H4 (cell line): ENCODE data around the gene PML. TPM values are rescaled to one million over a fixed set of nuclear protein-coding genes. Genes with fewer than 3 reads are reported as not detected.
"Not testable (repeated sequence)": the region's sequence is repeated elsewhere in the genome, so short reads cannot be mapped to it uniquely, and the experiment has no call there.

Experiments used
- DNase-seq: peaks from one replicate; pipeline ENCODE4 v3.0.0-alpha.2; 2015; ENCODE audit warnings: low spot score
- total RNA-seq: library from RNA; depleted of rRNA; stranded (reverse); fragments of >200 nt; shearing (Covaris generic); gene quantifications from 2 replicates; pipeline ENCODE4 v1.2.3, GENCODE V29; 2014

The PML gene
- total RNA-seq, 1 experiment from 2014 or later: 20.0 TPM

GRCh38 chr15:73959012-73959581 is 35.4 kb upstream of the PML start:
- peak; percentile 76 for DNase-seq

DNA sequence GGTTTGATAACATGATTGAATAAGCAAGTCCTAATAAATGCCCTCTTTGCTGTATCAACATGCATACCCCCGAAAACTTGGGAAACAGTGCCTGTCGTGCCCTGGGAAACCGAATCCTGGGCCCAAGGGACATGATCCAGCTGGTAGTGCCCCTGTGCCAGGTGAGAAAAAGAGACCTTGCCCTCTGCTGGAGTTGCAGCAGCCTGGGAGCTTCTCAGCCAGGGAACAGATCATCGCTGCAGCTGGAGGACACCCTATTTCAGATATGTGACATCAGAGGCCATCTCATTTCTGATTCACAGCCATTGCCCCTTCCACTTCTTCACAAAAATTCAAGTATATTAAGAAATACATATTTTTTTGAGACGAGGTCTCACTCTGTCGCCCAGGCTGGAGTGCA is 34.7 kb upstream of the PML start:
- no peak for DNase-seq

GRCh38 chr15:73960472-73961070 is 33.9 kb upstream of the PML start:
- DNase-seq: not testable (repeated sequence)

DNA sequence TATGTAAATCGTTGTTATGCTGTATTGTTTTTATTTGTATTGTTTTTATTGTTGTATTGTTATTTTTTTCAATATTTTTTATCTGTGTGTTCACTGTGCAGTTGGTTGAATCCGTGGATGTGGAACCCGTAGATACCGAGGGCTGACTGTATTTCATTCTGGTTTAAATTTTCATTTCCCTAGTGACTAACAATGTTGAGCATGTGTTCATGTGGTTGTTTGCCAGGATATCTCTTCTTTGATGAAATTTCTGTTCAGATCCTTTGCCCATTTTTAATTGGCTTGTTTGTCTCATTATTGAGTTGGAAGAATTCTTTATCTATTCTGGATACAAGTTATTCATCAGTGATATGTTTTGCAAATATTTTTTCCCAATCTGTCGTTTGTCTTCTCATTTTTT is 32.1 kb upstream of the PML start:
- DNase-seq: no peak

- peak; percentile 78 for DNase-seq
Measured at GRCh38 chr15:73964736-73965093, 29.8 kb upstream of the PML start.

GRCh38 chr15:73965094-73965757 is 29.3 kb upstream of the PML start:
- DNase-seq: no peak

- DNase-seq: no peak
Measured at GRCh38 chr15:73965758-73966113, 28.8 kb upstream of the PML start.

DNA sequence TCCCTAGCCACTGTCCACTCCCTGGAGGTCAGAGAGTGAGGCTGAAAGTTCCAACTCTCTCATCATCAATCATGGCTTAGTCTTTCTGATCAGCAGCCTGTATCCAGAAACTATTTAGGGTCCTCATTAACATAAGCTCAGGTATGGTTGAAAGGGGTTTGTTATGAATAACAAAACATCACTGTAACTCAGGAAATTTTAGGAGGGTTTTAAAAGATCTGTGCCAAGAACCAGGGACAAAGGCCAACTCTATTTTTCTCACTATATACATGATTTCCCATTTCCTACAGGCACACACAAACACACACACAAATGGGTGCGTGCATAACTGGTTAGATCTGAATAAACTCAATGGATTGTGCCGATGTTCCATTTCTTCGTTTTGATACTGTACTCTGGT is 26.1 kb upstream of the PML start:
- no peak for DNase-seq

GRCh38 chr15:73969151-73969759 is 25.3 kb upstream of the PML start:
- DNase-seq: no peak

- peak; percentile 75 for DNase-seq
Measured at GRCh38 chr15:73972984-73973682, 21.4 kb upstream of the PML start.

DNA sequence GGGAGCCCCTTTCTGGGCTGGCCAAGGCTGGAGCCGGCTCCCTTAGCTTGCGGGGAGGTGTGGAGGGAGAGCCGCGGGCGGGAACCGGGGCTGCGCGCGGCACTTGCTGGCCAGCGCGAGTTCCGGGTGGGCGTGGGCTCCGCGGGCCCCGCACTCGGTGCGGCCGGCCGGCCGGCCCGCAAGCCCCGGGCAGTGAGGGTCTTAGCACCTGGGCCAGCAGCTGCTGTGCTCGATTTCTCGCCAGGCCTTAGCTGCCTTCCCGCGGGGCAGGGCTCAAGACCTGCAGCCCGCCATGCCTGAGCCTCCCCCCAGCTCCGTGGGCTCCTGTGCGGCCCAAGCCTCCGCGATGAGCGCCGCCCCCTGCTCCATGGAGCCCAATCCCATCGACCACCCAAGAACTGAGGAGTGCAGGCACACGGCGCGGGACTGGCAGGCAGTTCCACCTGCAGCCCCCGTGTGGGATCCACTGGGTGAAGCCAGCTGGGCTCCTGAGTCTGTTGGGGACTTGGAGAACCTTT is 20.8 kb upstream of the PML start:
- not testable (repeated sequence) for DNase-seq

DNA sequence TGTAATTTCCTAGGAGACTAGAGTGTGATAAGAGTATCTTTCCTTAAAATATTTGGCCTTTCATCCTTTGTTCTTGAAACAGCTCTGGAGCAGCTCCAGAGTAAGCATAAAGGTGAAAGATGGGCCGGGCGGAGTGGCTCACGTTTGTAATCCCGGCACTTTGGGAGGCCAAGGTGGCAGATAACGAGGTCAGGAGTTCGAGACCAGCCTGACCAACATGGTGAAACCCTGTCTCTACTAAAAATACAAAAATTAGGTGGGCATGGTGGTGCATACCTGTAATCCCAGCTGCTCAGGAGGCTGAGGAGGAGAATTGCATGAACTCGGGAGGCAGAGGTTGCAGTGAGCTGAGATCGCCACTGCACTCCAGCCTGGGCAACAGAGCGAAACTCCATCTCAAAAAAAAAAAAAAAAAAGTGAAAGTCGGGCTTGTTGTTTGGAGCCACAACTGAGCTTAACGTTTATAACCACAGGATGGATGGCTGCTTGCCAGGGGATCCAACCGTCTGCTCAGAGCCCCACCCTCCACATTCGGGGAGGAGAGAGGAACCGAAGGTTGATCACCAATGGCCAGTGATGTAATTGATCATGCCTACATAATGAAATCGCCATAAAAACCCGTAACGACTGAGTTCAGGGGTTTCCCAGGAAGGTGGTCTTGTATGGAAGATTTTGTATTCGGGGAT is 18.9 kb upstream of the PML start:
- DNase-seq: peak; percentile 56

- no peak for DNase-seq
Measured at GRCh38 chr15:73978896-73979295, 15.6 kb upstream of the PML start.

GRCh38 chr15:73979636-73980035 is 14.9 kb upstream of the PML start:
- no peak for DNase-seq

DNA sequence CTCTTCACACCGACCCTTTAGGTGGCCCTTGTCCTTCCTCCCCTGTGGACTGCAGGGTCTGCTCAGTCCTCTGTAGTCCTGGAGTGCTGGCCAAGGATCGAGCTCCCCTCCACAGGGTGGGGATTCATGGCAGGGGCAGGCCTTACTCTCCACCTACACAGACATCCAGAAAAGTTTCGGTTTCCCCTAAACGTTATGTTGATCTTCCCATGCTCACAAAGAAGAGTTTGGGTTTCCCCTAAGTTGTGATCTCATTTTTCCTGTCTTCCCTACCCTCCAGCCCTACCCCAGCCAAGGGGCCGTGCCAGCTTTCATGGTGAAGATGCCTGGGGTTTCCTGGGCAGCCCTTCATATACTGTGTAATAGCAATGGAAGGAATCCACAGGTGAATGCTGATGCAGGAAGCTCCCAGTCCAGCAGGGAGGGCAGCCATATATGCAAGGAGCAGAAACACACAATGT is 12.7 kb upstream of the PML start:
- no peak for DNase-seq

DNA sequence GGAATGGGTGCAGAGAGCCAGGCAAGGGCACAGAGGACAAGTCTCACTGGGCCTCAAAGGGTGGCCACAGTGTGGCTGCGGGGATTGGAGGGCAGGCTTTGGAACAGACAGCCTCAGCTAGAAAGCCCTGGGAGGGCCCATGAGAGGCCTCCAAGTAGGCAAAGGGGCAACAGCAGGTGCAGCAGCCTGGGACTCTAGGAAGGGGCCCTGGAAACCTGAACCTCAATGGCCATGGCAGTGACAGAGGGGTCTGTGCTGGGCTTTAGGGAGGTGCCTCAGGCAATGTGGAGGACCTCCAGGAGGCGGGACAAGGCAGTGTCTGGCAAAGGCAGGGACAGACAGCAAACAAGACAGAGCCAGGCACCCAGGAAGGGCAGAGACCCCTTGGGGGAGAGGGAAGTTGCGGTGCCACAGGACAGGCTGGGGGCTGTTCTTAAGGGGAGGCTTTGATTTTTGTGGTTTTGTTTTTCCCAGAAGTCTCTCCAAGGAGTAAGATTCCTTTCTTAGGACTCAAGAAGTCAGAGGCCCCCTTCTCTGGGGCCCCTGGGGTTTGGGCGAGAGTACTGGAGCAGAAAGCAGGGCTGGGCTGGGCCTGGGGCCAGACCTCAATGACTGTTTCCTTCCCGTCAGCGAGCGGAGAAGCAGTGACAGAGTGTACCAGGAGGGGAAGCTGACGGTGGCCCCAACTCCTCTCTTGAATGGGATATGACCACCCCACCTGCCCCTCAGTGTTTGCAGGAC is 12.1 kb upstream of the PML start:
- DNase-seq: peak; percentile 81

GRCh38 chr15:73983211-73983727 is 11.2 kb upstream of the PML start:
- DNase-seq: peak; percentile 75

DNA sequence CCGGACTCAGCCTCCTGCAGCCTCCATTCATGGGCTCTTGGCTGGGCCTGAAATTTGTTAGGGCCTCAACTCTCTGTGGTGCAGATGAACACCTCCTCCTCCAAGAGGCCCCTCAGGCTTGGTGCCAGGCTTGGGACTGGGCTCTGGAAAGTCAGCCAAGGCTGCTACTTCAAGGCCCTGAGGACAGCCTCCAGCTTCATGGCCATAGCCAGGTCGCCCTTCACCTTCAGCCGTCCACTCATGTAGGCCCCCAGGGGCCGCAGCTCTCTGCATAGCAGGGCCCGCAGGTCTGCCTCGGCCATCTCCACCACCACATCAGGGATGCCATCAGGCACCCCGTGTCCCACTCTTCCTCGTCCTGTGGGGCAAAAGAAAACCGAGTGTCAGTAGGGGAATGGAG is 10.7 kb upstream of the PML start:
- DNase-seq: no peak

- no peak for DNase-seq
Measured at GRCh38 chr15:73984208-73984979, 10.1 kb upstream of the PML start.
